ENCODE results near the gene BTBD19. TPM values are rescaled to one million over a fixed set of nuclear protein-coding genes. Genes with fewer than 3 reads are reported as not detected.

BTBD19 gene
- total RNA-seq, 1 donor: 3.5 TPM

DNA sequence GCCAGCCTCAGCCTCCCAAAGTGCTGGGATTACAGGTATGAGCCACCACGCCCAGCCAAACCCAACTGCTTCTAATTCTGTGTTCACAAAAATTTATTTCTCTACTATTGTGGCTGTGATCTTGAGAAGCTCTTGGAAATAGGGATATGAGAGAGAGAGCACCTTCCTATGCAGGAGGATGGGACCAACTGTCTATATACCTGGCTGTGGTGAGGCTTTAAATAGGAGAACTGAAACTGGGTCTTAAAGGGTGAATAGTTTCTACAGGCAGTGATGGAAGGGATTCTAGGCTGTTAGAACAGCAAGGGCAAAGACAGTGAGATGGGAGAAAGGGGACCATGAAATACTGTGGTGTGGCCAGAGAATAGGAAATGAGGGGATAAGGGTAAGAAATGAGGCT lies 43.0 kb downstream of the BTBD19 start:
- no peak for DNase-seq (ENCODE audit: low read depth in 2 of 3, low spot score in 2 of 3)

DNA sequence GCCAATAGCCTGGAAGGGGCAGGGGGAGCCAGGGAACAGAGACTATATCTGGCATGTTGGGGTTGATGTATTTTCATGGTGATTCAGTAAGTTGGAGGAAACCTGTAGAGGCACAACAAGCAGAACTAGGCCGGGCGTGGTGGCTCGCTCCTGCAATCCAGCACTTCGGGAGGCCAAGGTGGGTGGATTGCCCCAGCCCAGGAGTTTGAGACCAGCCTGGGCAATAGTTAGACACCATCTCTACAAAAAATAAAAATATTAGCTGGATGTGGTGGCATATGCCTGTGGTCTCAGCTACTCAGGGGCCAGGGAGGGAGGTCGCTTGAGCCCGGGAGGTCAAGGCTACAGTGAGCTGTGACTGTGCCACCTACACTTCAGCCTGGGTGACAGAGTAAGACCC lies 44.9 kb downstream of the BTBD19 start:
- DNase-seq (ENCODE audit: low read depth in 2 of 3, low spot score in 2 of 3): no peak

DNA sequence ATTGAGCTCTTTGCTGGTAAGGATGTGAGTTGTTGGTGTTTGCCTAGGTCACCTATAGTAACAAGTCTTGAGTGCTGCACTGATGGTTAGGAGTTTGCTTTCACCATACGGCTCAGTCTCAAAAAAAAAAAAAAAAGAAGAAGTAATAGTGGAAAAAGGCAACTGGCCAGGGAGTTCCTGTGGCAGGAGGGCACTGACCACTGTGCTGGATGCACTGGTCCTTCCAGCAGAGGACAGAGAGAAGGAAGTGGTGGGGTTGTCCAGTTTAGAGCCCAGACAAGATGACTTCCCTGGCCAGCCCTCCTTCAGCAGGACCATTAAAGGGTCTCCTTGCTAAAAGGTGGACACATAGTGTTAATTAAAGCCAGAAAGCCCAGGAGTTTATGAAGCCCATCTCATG lies 46.6 kb downstream of the BTBD19 start:
- no peak for DNase-seq (ENCODE audit: low read depth in 2 of 3, low spot score in 2 of 3)

DNA sequence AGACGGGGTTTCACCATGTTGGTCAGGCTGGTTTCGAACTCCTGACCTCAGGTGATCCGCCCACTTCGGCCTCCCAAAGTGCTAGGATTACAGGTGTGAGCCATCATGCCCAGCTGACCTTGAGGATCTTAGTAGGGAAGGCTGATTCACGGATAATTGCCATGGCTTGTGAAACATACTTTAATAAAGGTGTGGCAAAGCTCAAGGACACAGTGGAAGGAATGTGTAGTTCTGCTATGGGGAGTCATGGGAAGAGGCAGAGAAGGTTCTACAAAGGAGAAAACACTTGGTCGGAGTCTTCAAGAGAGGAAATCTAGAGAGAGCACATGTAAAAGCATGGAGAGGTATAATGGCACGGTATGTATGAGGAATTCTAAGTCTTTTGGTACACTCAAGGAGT lies 47.4 kb downstream of the BTBD19 start:
- DNase-seq (ENCODE audit: low read depth in 2 of 3, low spot score in 2 of 3): no peak

DNA sequence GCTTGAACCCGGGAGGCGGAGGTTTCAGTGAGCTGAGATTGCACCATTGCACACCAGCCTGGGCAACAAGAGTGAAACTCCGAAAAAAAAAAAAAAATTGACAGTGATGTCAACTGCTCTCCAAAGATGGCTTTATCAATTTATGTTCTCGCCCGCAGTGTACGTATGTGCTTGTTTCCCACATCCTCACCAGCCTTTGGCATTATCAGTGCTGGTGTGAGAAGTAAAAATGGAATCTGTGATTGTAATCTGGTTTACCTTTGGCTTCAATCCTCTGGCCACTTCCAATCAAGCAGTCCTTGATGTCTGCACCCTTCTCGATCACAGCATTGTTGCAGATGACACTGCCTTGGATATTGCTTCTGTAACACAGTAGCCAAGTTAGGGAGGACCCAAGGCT lies 49.1 kb downstream of the BTBD19 start:
- no peak for DNase-seq (ENCODE audit: low read depth in 2 of 3, low spot score in 2 of 3)

DNA sequence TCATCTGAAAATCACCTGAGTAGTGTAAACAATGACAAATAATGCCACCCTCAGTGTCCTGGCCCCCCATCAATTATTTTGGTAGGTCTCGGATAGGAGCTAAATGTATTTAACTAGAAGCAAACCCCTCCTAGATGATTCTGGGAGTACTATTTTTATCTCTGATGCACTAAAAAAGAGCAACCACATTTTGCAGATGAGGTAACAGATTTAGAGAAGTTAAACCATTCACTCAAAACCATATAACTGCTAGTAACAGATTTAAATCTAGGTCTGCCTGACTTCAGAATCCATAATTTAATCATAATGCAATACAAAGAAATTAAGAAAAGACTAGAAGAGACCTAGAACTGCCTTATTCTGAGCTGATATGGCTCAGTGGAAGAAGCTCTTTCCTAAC lies 52.0 kb downstream of the BTBD19 start:
- no peak for DNase-seq (ENCODE audit: low read depth in 2 of 3, low spot score in 2 of 3)

DNA sequence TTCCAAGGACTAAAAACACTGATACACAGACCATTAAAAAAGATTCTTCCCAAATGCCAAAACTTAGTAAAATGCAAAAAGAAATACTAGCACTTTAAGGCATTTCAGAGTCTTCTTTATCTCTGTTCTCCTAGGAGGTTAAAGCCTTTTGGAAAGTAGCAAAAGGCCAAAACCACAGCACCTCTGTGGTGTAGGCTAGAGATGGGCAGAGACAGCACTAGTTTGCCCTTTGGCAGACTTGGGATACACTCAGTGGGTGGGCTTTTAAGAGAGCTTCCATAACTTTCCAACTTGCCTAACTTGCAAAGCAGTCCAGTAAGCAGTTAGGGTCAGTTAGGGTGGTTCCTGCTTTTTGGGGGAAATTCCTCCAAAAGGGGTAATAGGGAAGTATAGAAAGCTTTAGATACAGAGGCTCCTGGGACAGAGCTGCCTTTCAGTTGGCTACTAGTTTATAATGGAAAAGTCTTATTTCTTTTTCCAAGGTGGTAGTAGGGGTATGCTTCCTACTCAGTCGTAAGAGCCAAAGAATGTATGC lies 52.6 kb downstream of the BTBD19 start:
- DNase-seq (ENCODE audit: low read depth in 2 of 3, low spot score in 2 of 3): no peak

DNA sequence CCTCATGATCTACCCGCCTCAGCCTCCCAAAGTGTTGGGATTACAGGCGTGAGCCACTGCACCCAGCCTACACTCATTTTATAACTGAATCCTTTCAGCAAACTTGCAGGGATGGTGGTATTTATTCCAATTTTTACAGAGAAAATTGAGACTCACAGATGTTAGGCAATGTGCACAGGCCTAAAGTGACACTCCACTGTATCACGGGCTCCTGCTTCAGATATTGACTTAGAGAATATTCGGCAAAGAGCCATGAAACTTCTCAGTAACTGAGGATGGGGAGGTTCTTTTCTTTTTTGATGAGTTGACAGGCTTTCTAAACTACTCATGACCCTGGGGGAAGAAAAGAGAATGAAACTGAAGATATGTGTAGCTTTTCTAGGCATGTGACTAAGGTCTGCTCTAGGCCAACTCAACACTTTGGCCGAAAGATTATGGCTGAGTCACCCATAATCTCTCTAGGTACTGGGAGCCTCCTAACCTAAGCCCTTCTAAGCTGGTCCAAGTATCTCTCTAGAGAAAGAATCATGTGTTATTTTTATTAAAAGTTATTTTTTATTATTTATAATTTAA lies 54.6 kb downstream of the BTBD19 start:
- DNase-seq (ENCODE audit: low read depth in 2 of 3, low spot score in 2 of 3): no peak

Small RNA genes within 50 kb of the gene (small RNA-seq; reads per million reads assigned to genes)
- not detected for gene AL136380.1
- gene SNORD38A: 2,387 reads per million, percentile 99 among the genes with 10 or more reads in this experiment
- gene SNORD38B: not detected
- gene SNORD46: 50.1 reads per million, percentile 96 among the genes with 10 or more reads in this experiment
- not detected for gene SNORD55

Other genes with a start within 250 kb of the BTBD19 start
- gene TMEM53, start 134.0 kb upstream of the BTBD19 start, total RNA-seq: 12.7 TPM
- 339 TPM for gene ARMH1, start 133.8 kb upstream of the BTBD19 start, total RNA-seq
- gene RNU5D-1, start 77.4 kb upstream of the BTBD19 start, total RNA-seq: not detected
- gene KIF2C, start 68.7 kb upstream of the BTBD19 start, total RNA-seq: 3.0 TPM
- gene RPS8, start 33.0 kb upstream of the BTBD19 start, total RNA-seq: 3,219 TPM
- 0.27 TPM for gene BEST4, start 20.4 kb upstream of the BTBD19 start, total RNA-seq
- 48.5 TPM for gene PLK3, start 8.1 kb upstream of the BTBD19 start, total RNA-seq
- 2.2 TPM for gene DYNLT4, start 1.2 kb upstream of the BTBD19 start, total RNA-seq
- gene PTCH2, start 34.7 kb downstream of the BTBD19 start, total RNA-seq: 0.27 TPM
- gene EIF2B3, start 178.1 kb downstream of the BTBD19 start, total RNA-seq: 13.7 TPM
- 27.2 TPM for gene HECTD3, start 202.8 kb downstream of the BTBD19 start, total RNA-seq
- gene UROD, start 203.7 kb downstream of the BTBD19 start, total RNA-seq: 290 TPM

Data from hematopoietic multipotent progenitor cell (in vitro differentiated cells).